HTERT RPE-1 (cell line): ENCODE results near the gene STAG2.

Experiments used
- in situ Hi-C: fragments of 300-500 bp; cut with MboI; formaldehyde crosslinking; loops from 4 replicates; pipeline ENCODE4 v1.14.3; 2020; ENCODE audit warnings: low sequenced_read_pairs

STAG2 gene

DNA sequence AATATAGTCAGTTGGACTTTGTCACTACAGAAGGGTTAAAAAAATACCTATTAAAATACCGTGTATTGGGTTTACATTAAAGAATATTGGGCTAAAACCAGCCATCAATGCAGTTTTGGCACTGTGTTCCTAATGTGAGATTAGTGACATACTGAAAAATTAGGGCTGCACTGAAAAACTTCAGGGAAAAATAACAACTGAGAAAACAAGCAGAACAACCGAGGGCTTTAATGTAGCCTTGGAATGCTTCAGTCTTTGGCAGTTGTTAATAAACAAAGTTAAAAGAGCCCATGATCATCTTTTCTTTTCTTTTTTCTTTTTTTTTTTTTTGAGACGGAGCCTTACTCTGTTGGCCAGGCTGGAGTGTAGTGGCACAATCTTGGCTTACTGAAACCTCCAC lies 12.4 kb downstream of the STAG2 start:
- in situ Hi-C loops = no loop called here

DNA sequence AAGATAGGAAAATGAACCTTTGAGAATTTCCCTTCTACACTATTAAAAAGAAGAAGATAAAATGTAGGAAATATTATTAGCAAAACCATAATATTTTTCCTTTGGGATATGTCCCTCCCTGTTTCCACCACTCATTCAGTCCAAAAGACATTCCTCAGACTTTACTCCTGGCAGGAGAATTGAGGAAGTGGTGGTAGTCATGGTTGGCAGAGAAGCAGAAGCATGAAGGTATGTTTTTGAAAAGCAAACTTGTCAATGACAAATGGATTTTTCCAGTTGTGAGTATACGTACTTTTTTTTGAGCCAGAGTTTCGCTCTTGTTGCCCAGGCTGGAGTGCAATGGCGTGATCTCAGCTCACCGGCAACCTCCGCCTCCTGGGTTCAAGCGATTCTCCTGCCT lies 13.7 kb downstream of the STAG2 start:
- in situ Hi-C loops = no loop called here

GRCh38 chrX:123976706-123977316 lies 15.3 kb downstream of the STAG2 start:
- in situ Hi-C loops = no loop called here

- in situ Hi-C loops = no loop called here
Measured at GRCh38 chrX:123983240-123983639, 21.7 kb downstream of the STAG2 start.

- in situ Hi-C loops = no loop called here
Measured at GRCh38 chrX:123986377-123986776, 24.9 kb downstream of the STAG2 start.

DNA sequence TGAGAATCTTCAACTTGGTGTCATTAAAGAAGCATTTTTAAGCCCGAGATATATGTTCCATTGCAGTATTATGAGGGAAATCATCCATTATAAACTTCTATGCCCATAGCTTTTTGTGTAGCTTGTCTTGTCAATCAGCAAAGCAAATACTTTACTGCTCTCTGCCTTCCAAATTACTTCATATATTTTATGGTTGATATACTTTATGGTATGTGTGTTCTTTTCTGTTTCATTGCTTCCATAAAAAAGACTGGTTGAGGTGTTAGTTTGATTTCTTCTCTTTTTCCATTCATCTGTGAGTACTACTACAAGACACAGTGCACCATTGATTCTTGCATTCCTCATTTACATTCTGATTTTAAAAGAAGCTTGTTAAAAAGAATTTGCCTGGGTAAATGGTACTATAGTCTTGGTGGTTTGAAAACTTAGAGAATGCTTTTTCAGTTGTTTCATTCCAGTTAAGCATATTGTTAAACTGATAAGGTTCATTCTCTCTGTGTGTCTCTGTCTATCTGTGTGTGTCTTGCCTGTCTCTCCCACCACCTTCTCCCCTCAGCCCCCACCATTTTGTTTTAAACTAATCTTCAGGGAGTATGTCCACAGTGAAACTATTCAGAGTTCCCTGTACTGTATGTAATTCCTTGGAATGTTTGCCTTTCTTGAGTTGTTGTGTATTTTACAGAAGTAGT lies 27.1 kb downstream of the STAG2 start:
- in situ Hi-C loops = no loop called here

DNA sequence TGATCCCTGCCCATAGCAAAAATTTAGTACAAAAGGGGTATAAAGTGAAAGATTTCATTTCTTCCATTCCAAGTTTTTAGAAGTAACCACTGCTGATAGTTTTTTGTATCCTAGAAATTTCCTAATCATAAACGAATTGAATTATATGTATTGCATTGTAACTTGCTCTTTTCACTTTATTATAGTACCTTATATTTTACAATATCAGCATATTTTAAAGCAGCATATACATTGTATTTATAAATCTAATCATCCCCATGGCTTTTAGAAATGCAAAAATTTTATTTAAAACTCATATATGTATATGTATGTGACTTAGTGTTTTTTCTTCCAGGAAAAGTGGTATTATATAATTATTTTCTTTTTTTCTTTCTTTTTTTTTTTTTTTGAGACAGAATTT lies 27.7 kb downstream of the STAG2 start:
- in situ Hi-C loops = no loop called here

- in situ Hi-C loops = no loop called here
Measured at GRCh38 chrX:123990169-123990568, 28.7 kb downstream of the STAG2 start.

DNA sequence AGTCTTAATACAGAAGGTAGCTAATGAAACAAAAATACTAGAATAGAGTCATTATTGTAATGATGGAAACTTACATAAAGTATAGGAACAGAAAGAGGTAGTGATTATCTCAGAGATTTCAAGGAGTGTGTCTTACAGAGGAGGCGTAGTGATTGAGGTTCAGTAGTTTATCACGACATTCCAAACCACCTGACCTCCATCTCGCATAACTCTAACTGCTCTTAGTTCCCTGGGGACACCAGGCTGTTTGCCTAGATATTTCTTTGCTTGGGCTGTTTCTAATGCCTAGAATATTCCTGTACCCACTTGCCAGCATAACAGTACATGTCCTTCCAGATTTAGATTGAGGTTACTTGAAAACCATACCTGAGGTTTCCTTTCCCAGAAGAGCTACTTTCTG lies 29.1 kb downstream of the STAG2 start:
- in situ Hi-C loops = no loop called here

- in situ Hi-C loops = no loop called here
Measured at GRCh38 chrX:123993326-123993725, 31.8 kb downstream of the STAG2 start.

- in situ Hi-C loops = no loop called here
Measured at GRCh38 chrX:123993904-123994635, 32.6 kb downstream of the STAG2 start.

DNA sequence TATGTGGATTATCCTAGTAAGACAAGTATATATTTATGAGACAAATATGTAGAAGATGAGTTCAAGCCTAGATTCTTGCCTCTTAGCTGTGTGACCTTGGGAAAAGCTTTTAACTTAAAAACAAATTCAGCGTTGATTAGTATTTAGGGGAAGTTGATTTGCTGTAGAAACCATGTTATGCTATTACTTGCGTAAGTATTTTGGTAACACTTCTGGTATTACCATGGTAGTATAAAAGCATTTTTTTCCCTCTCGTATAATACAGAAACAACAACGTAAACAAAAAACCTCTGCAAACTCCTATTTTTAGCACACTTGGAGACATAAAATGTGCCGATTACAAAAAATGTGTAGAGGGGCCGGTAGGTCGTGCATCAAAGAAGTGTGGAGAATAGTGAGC lies 33.2 kb downstream of the STAG2 start:
- in situ Hi-C loops = no loop called here

DNA sequence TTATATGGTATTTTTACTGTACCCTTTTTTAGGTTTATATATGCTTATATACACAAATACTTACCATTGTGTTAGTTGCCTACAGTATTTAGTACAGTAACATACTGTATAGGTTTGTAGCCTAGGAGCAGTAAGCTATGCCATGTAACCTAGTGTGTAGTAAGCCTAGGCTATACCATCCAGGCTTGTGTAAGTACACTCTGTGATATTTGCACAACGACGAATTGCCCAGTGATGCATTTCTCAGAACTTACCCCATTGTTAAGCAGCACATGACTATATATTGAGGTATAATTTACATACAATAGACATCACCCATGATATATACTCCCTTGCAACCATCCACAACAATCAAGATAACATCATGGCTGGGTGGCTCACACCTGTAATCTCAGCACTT lies 40.1 kb downstream of the STAG2 start:
- in situ Hi-C loops = no loop called here

GRCh38 chrX:124005228-124005627 lies 43.7 kb downstream of the STAG2 start:
- in situ Hi-C loops = no loop called here

- in situ Hi-C loops = no loop called here
Measured at GRCh38 chrX:124010157-124010556, 48.7 kb downstream of the STAG2 start.

GRCh38 chrX:124010566-124010965 lies 49.1 kb downstream of the STAG2 start:
- in situ Hi-C loops = no loop called here

- in situ Hi-C loops = no loop called here
Measured at GRCh38 chrX:124015721-124016120, 54.2 kb downstream of the STAG2 start.

DNA sequence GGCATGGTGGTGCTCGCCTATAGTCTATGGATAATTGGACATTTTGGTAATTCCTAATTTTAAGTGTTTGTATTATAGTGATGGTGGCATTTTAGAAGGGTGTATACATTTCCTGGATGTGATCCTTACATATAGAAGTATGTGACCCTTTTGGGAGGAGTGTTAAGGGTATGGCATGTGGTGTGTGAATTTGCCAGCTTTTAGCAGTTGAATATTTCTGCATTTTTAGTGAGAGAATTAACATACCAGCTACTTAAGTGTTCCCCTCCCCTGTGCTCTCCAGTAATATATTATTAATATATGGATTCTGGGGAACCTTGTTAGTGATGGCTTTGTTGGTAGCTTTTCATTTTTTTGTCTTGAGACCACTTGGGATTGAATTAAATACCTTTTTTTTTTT lies 55.3 kb downstream of the STAG2 start:
- in situ Hi-C loops = no loop called here

- in situ Hi-C loops = no loop called here
Measured at GRCh38 chrX:124018023-124018422, 56.5 kb downstream of the STAG2 start.

- in situ Hi-C loops = no loop called here
Measured at GRCh38 chrX:124023838-124024238, 62.3 kb downstream of the STAG2 start.

DNA sequence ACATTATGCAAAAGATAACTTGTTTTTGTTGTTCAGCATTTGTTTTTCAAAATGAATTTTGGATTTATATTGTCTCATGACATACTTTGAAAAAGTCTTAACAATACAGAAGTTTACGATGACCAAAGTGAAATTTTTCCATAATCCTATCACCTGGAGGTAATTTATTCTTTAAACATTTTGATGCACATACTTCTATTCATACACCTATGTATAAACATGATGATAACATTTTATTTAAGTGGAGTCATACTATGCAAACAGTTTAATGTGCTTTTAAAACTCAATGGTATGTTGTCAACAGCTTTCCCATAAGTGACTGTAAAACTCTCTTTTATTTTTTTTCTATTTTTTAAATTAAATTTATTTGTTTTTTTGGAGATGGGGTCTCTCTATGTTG lies 65.0 kb downstream of the STAG2 start:
- in situ Hi-C loops = no loop called here

DNA sequence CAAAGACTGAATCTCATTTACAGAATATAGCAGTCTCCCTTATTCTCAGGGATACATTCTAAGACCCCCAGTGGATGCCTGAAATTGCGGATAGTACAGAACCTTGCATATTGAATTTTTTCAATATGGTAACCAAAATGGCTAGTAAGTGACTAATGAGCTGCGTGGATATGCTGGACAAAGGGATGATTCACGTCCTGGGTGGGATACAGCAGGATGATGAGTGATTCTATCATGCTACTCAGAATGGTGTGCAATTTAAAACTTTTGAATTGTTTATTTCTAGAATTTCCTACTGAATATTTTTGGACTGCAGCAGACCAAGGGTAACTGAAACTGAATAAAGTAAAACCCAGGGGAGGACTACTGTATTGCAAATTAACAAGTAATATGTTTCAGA lies 66.7 kb downstream of the STAG2 start:
- in situ Hi-C loops = no loop called here
